Adrenal gland (tissue), 12 donors: Measurements from ENCODE around the gene ACOT11. TPM values are rescaled to one million over a fixed set of nuclear protein-coding genes. Genes with fewer than 3 reads are reported as not detected.

ENCODE experiments used
- DNase-seq, 7 donors: peaks; one replicate each; pipeline ENCODE4 v3.0.0-alpha.2; 2019 to 2020
- H3K27ac ChIP-seq, 5 donors: fragments of 200-600 bp; sonication (generic) in 4 of 5; 1 replicate in 3 of 5; 2 replicates in 2 of 5; pipeline versions ENCODE4 v1.5.1 to v1.8.0; 2016 to 2020; ENCODE audit warnings: mild to moderate bottlenecking in 1 of 5
- H3K27me3 ChIP-seq: fragments of 200-600 bp; 2 replicates; pipeline ENCODE4 v1.8.0; 2021
- H3K36me3 ChIP-seq, 2 donors: fragments of 200-600 bp; replicated peaks in 1 of 2; 1 replicate in 1 of 2; 2 replicates in 1 of 2; pipeline versions ENCODE4 v1.5.1 to v1.8.0; 2018 to 2022
- H3K4me1 ChIP-seq, 2 donors: fragments of 200-600 bp; replicated peaks in 1 of 2; 1 replicate in 1 of 2; 2 replicates in 1 of 2; pipeline versions ENCODE4 v1.5.1 to v1.8.0; 2018 to 2021
- H3K4me3 ChIP-seq, 4 donors: fragments of 200-600 bp; sonication (generic) in 3 of 4; one replicate each; pipeline ENCODE4 v1.5.1; 2016 to 2018
- H3K9me3 ChIP-seq, 3 donors: fragments of 200-600 bp; sonication (generic) in 1 of 3; replicated peaks in 1 of 3; 1 replicate in 2 of 3; 2 replicates in 1 of 3; pipeline versions ENCODE4 v1.5.1 to v1.8.0; 2016 to 2021
- CTCF ChIP-seq, 6 experiments: fragments of 450-650 bp in 4 of 6; fragments of 200-600 bp in 2 of 6; sonication (generic) in 1 of 6; IDR thresholded peaks; 1 replicate in 5 of 6; 2 replicates in 1 of 6; pipeline versions ENCODE4 v1.5.1 to v1.8.0; 2016 to 2021; ENCODE audit warnings: antibody characterized with exemption in 6 of 6, mild to moderate bottlenecking in 2 of 6, moderate library complexity in 1 of 6
- POLR2A ChIP-seq, 2 donors: fragments of 450-650 bp; IDR thresholded peaks; one replicate each; pipeline ENCODE4 v1.6.1; 2017; ENCODE audit warnings: antibody characterized with exemption in 2 of 2, mild to moderate bottlenecking in 2 of 2, moderate library complexity in 1 of 2
- WGBS, 4 donors: extraction: QIAGEN DNeasy Blood & Tissue Kit in 2 of 4; methylation state at CpG; one replicate each; pipeline versions ENCODE4 v1.1.5 to v1.1.7; 2013 to 2017; 5-methylcytosine and 5-hydroxymethylcytosine counted together
- intact Hi-C, 2 donors: fragments of 100-400 bp; cut with DNase I; formaldehyde crosslinking; loops; one replicate each; pipeline versions ENCODE4 v1.14.1 to v1.15.0; 2022 to 2023
- polyA plus RNA-seq, 3 donors: library from polyadenylated mRNA; stranded (reverse); fragments of 200-250 nt in 2 of 3; fragments of 350-450 nt in 1 of 3; fragmentation: Illumina TruSeq in 1 of 3; extraction: RNeasy Lipid Tissue Mini Kit (QIAGEN cat#74804) in 1 of 3; gene quantifications; one replicate each; pipeline ENCODE4 v1.2.3, GENCODE V29; 2013 to 2014
- total RNA-seq, 9 donors: library from RNA; depleted of rRNA in 4 of 9; stranded (reverse); fragments of >200 nt in 4 of 9; fragments of 120-200 nt in 1 of 9; fragmentation: NEBNext Ultra II Directional in 1 of 9; extraction: Animal tissue kit (Norgen Biotek cat#: 25700) in 1 of 9; gene quantifications; one replicate each; pipeline versions ENCODE4 v1.1.0 to v1.2.4, GENCODE V29; 2013 to 2023
- donor health status: healthy with polysubstance abuse.
- donor health status: Bipolar disorder and iron deficiency.
- donor health status: DM: yes; HTN: yes; CAD: no.
- donor health status: DM: no; HTN: no; CAD: no.
- donor health status: DM: no; HTN: no; CAD: no.
- donor health status: DM: yes; HTN: yes; CAD: no.

ACOT11 gene
- total and polyA plus RNA-seq, 12 donors: 1.6 to 12.7 (median 9.1) TPM

- no peaks in the 10 kb centered on the region for H3K9me3 ChIP-seq
- no peak overlapping the region for H3K27ac ChIP-seq
- TF ChIP-seq POLR2A (IDR thresholded peaks at IDR 0.05) (no peak), CTCF (IDR thresholded peaks at IDR 0.05) (no peak)
- H3K4me1 ChIP-seq: peaks cover under 1 to 26% of the 10 kb centered on the region in 2 donors
- no peak for DNase-seq
- H3K27me3 ChIP-seq: no peaks in the 10 kb centered on the region
- 89 to 95% (median 93%) methylated on average over 8 of the region's 8 CpGs for WGBS, 4 donors
- intact Hi-C loops: no loop called here
- no peaks in the 10 kb centered on the region for H3K36me3 ChIP-seq
- H3K4me3 ChIP-seq: no peak overlapping the region
These were observed 27.7 kb downstream of the ACOT11 start for GRCh38 chr1:54575605-54576290.

- 54 to 73% (median 66%) methylated on average over 6 of the region's 6 CpGs for WGBS, 4 donors
- TF ChIP-seq CTCF (IDR thresholded peaks at IDR 0.05) (no peak), POLR2A (IDR thresholded peaks at IDR 0.05) (no peak)
- H3K27ac ChIP-seq: peak overlapping the region in 1 of 5 donors; percentile 34
- H3K27me3 ChIP-seq: no peaks in the 10 kb centered on the region
- H3K4me3 ChIP-seq: no peak overlapping the region
- peaks cover 15 to 22% of the 10 kb centered on the region in 2 donors for H3K4me1 ChIP-seq
- no peaks in the 10 kb centered on the region for H3K9me3 ChIP-seq
- intact Hi-C loops: no loop called here
- DNase-seq: peak; percentile 67 to 86 (median 78)
- H3K36me3 ChIP-seq: no peaks in the 10 kb centered on the region
These were observed 29.6 kb downstream of the ACOT11 start for GRCh38 chr1:54577612-54578011.

- DNase-seq: no peak
- intact Hi-C loops: no loop called here
- peaks cover 15 to 21% of the 10 kb centered on the region in 2 donors for H3K4me1 ChIP-seq
These were observed 31.3 kb downstream of the ACOT11 start for GRCh38 chr1:54579337-54579781.

More at GRCh38 chr1:54579337-54579781, 31.3 kb downstream of the ACOT11 start:
- TF ChIP-seq CTCF (IDR thresholded peaks at IDR 0.05): no peak
- no peak for TF ChIP-seq POLR2A (IDR thresholded peaks at IDR 0.05)
- Histone ChIP-seq H3K4me3 (no peak overlapping the region), H3K27me3 (no peaks in the 10 kb centered on the region), H3K9me3 (no peaks in the 10 kb centered on the region), H3K36me3 (no peaks in the 10 kb centered on the region), H3K27ac (no peak overlapping the region)
- WGBS, 4 donors: 83 to 88% (median 84%) methylated on average over 4 of the region's 4 CpGs
